Measurements from ENCODE around the gene GPRIN3. TPM values are rescaled to one million over a fixed set of nuclear protein-coding genes. Genes with fewer than 3 reads are reported as not detected.

The GPRIN3 gene
- polyA plus RNA-seq (ENCODE audit: insufficient read length in 4 of 4): 1 to 10 TPM; 6.6 to 8.7 (median 7.7) TPM

DNA sequence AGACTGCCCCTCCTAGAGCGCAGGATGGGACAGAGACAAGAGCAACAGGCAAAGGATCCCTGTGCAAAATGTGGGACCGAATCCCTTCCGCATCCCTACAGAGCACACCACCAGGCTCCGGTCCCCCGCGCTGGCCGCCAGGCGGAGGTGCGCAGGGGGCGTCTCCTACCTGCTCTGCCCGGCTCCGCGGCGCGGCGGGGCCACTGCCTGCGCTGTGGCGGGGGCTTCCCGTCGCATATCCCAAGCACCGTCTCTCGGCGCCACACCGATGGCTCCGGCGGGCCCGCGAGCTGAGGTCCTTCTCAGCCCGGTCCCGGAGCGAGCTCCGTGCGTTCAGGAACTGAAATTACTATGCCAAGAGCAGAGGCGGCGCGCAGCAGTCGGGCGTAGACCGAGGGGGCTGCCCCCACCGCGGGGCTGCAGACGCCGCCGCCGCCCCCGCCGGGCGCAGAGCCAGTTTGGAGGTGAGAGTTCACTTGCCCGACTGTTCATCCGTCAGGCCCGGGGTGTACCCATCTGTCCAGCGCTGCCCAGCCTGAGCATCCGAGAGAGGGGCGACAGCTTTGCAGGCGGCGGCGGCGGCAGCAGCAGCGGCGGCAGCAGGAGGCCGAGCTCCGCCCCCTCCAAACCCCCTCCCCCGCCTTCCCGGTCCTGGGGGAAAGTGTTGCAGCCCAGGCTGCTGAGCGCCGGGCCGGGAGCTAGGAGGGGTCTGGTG, at the start of gene GPRIN3:
TSS of gene GPRIN3 (minus strand) at position 355 of the 715 bp plus-strand sequence. CDS start 57,690 bp downstream, outside the sequence.
- peak in 1 of 4 donors; percentile 48 for DNase-seq (ENCODE audit: low read depth in 4 of 4, low spot score in 3 of 4)

DNA sequence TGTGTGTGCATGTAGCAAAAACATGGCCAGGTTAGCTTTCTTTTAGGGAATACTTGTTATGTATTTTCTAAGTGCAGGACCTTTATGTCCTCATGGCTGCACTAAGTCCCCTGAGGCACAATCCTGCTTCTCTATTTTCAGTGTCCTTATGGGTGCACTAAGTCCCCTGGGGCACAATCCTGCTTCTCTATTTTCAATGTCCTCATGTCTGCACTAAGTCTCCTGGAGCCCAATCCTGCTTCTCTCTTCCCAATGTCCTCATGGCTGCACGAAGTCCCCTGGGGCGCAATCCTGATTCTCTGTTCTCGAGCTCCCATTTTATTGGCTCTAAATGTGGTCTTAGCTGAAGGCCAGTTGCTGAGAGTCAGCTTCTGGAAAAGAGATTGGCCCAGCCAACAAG, 49.7 kb upstream of the GPRIN3 start:
- DNase-seq (ENCODE audit: low read depth in 4 of 4, low spot score in 3 of 4): no peak

DNA sequence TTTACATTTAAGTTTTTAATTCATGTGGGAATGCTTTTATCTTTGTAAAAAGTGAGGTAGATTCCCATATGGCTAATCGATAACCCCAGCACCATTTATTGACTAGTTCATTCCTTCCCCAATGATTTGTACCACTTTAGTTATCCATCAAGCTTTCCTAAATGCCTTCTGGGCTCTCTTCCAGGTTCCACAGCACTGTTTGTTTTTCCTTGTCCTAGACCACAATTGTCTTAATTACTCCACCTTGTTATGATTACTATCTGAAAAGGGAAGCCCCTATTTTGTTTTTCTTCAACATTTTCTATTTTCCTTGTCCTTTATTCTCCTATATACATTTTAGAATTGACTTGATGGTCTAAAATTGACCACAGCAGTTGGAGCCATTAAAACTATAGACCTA, 48.5 kb upstream of the GPRIN3 start:
- DNase-seq (ENCODE audit: low read depth in 4 of 4, low spot score in 3 of 4): no peak

DNA sequence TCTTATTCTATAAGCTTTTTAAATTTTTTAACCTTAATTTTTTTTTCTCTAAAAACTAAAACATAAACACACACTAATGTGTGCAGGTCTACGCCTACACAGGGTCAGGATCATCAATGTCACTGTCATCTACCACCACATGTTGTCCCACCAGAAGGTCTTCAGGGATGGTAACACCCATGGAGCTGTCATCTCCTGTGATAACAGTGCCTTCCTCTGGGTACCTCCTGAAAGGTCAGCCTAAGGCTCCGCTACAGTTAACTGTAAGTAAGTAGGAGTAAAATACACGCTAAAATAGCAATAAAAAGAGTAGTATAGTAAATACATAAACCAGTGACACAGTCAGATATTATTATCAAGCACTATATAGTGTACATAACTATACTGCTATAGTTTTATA, 45.9 kb upstream of the GPRIN3 start:
- DNase-seq (ENCODE audit: low read depth in 4 of 4, low spot score in 3 of 4): no peak

DNA sequence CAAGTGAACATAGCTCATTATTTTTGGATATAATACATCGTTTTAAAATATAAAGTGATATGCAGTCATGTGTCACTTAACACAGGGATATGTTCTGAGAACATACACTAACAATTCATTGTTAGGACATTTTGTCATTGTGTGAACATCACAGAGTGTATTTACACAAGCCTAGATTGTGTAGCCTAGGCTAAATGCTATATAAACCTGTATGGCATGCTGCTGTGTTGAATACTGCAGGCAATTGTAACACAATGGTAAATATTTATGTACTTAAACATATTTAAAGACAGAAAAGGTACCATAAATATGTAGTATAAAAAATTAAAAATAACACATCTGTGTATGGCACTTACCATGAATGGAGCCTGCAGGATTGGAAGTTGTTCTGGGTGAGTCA, 44.9 kb upstream of the GPRIN3 start:
- DNase-seq (ENCODE audit: low read depth in 4 of 4, low spot score in 3 of 4): no peak

DNA sequence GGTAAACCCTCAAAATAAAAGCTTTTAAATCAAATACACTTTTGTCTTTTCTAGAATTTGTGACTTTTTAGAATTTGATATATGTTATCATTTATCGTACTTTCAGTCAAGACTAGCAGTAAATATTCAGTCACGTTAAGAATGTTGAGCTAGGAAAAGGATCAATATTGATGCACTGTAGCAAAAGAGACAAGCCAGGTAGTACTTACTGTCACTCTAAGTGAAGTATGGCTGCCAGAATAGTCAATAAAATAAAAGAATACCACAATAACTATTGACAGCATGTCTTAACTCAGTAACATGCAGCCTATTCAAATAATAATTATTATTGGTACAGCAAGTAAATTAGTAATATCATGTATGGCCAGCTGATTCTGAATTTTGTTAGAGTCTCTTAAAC, 43.6 kb upstream of the GPRIN3 start:
- no peak for DNase-seq (ENCODE audit: low read depth in 4 of 4, low spot score in 3 of 4)

DNA sequence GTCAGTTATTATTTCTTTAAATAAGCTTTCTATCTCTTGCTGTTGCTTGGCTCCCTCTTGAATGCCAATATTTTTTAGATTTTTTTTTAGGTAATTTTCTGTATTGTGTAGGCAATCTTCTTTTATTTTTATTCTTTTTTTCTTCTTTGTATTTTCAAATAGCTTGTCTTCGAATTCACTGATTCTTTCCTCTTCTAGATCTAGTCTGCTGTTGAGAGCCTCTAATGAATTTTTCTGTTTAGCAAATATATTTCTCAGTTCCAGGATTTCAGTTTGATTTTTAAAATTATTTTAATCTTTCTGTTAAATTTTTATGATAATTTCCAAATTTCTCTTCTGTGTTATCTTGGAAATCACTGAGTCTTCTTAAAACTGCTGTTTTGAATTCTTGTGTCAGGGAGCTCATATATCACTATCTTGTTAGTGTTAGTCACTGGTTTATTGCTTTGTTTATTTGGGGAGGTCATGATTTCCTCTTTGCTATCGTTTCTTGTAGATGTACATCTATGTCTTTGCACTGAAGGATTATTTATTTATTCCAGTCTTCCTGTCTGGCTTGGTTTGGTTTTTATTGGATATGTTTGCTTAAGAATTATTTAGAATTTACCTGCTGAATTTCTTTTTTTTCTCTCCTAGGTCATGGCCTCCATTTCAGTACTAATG, 39.9 kb upstream of the GPRIN3 start:
- no peak for DNase-seq (ENCODE audit: low read depth in 4 of 4, low spot score in 3 of 4)

DNA sequence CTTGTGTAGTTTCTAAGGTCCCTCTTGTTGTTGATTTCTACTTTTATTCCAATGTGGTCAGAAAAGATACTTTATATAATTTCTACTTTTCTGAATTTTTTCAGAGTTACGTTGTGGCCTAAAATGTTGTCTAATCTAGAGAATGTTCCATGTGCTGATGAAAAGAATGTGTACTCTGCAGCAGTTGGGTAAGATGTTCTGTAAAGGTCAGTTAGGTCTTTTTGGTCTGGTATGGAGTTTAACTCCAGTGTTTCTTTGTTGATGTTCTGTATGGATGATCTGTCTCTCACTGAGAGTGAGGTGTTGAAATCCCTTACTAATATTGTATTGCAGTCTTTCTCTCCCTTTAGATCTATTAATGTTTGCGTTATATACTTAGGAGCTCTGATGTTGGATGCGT, 37.0 kb upstream of the GPRIN3 start:
- DNase-seq (ENCODE audit: low read depth in 4 of 4, low spot score in 3 of 4): no peak

DNA sequence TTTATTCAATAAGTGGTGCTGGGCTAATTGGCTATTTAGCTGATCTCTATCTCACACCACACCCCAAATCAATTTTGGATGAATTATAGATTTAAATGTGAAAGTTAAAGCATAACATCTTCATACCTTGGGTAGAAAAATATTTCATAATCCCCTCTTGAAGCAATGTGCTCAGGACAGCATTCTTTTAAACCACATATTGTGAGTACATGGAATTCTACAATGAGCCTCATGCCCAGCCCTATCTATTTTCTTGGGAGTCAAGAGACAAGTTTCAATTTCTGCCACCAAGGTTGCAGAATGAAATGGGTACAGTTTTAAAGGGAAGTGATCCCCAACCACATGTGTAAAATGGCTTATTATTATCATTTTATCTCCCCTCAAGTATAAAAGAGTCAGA, 30.6 kb upstream of the GPRIN3 start:
- no peak for DNase-seq (ENCODE audit: low read depth in 4 of 4, low spot score in 3 of 4)

DNA sequence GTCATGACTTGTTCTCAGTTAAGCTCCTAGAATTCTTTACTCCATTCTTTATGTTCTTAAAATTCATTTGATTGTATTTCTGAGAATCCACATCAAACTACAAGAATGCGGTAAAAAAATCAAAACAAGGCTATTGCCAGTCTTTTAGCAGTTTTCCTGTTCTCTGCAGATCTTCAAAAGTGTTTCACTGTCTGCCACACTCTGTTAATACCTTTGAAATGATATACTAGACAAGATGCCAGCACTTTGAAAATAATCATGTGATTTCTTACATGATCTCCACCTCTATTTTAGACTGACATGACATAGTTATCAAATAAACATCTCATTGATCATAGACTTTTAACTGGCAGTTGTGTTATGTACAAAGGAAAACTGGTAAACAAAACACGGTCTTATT, 30.1 kb upstream of the GPRIN3 start:
- no peak for DNase-seq (ENCODE audit: low read depth in 4 of 4, low spot score in 3 of 4)

DNA sequence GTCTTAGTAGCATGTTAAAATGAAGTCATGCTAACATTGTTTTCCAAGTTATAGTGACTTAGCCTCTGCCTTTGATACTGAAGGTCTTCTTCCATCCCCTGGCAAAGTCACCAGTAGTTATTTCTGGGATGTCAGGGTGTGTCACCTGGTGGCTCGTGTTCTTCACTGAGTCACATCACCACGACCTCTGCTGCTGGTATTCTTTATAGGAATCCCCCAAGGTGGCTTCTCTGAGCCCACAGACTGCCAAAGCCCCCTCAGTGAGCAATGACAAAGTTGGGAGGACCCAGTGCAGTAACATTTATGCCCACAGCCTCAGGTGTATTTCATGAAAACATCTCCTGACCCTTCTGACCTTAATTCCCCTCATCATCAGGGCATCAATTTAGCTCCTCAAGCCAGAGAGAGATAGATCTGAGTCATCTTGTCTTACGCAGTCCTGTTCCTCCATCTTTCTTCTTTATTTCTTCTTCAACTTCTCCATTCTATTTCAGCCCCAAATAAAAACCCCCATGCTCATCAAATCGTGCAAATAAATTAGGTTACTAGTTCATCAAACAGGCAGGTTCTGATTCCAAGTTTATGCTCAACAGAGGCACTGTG, 29.3 kb upstream of the GPRIN3 start:
- no peak for DNase-seq (ENCODE audit: low read depth in 4 of 4, low spot score in 3 of 4)

DNA sequence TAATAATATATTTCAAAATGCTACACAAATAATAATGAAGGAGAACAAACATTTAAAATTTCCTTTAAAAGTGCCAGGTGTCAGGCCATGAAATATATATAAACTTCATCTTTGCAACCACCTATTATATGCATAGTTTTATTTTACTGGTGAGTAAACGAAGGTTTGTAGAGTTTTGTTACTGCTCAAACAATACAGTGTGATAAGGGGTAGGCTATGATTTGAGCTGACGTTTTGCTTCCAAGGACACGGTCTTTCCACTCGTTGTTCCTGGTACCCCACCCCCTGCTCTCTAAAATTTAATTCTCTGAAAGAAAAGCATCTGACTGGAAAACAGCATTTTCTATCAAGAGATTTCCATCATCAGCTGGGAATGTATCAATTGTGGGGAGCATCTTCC, 27.2 kb upstream of the GPRIN3 start:
- DNase-seq (ENCODE audit: low read depth in 4 of 4, low spot score in 3 of 4): no peak

DNA sequence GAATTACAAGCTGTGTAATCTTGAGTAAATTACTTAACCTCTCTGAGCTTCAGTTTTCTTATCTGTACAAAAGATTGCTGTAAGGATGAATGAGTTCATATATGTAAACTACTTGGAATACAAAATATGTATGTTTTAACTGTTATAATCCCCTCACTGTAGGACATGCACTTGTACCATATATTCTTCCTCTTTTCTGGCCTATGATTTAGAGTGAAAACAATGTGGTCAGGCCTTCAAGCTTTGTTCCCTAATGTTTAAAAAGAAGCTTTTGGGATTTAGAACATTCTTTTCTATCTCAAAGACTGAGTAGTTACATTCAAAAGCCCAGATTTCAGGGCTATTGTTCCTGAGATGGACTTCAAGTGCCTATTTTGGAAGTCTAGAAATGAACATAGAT, 26.7 kb upstream of the GPRIN3 start:
- no peak for DNase-seq (ENCODE audit: low read depth in 4 of 4, low spot score in 3 of 4)

DNA sequence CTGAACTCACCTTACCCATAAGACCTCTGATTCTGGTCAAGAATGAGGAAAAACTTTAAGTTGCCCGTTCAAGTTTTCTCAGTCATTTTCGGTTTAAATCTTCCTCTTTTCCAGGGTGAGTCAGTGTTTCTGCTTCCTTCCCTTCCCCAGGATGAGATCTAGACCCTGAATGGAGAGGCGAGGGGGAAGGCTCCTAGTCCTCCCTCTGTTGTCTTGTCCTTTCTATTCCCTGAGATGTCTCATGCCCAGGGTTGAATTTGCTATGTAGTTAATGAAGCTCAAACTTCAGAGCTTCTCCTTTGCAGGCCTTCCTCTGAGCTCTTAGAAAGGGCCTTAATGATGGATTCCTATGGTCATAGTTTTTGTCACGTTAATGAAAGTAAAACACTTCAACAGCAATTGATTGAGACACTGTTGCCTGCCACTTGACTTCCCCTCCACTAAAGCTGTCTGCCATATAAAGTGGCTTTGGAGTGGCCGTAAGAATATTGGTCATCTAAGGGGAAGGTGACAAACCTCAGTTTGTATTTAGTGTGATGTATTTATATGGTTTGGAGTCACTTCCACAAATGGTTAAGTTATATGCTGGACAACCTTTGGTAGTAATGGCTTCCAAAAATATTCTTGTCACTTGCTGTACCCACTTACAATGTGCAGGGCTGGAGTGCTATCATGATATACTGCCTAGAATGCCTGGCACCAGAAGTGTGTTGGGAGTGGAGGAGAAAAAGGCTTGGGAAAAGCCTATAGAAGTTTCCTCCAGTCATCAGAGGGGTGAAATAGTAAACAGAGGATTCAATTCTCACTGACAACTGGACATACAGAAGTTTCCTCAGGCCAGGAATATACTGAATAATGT, 24.3 kb upstream of the GPRIN3 start:
- no peak for DNase-seq (ENCODE audit: low read depth in 4 of 4, low spot score in 3 of 4)

DNA sequence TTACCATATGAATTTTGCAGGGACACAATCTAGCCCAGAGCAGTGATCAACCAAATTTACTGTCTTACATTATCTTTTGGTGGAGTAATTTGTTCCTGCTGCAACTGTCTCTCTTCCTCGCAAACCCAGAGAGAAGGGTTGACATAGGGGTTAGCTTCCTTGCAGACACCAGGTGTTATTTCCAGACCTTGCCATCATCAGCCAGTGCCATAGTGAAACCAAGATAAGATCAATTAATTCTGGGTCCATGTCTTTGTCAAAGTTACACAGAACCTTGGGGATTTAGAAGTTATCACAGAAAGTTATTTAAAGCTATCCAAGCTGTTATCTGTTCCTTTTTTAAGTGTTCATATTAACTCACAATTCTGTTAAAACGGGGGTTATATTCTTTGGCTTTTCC, 23.6 kb upstream of the GPRIN3 start:
- DNase-seq (ENCODE audit: low read depth in 4 of 4, low spot score in 3 of 4): no peak

DNA sequence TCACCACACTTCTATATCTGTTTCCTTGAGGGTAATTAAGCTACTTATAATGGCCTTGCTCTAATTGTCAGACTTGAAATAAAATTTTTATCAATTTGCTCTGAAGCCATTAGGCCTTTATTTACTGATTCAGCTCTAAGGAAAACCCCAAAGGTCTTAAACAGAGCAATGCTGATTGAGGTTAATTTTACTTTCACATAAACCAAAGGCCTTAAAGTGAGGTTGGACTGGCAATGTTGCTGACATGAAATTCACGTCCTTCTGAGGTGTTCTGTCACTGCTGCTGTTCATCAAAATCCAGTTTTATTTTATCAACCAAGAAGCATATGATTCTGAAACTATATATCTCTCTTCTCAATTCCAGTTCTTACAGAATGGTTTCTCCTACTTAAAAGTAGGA, 21.7 kb upstream of the GPRIN3 start:
- DNase-seq (ENCODE audit: low read depth in 4 of 4, low spot score in 3 of 4): no peak

DNA sequence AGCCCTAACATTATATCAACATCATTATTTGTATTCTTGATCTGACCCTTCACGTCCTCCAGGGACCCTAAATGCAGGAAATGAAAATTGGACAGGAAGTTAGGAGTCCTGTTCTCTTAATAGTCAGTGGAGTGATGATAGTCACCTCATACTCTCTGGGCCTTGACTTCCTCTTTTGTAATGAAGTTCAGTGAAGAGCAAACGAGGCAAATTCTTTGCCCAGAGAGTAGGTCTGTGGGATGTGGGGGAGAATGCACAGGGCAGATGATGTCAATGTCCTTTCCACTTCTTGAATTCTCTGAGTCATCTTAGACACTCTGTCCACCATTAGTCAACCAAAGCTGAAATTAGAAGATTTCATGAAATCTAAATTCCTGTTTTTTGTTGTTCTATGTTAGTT, 17.1 kb upstream of the GPRIN3 start:
- no peak for DNase-seq (ENCODE audit: low read depth in 4 of 4, low spot score in 3 of 4)

DNA sequence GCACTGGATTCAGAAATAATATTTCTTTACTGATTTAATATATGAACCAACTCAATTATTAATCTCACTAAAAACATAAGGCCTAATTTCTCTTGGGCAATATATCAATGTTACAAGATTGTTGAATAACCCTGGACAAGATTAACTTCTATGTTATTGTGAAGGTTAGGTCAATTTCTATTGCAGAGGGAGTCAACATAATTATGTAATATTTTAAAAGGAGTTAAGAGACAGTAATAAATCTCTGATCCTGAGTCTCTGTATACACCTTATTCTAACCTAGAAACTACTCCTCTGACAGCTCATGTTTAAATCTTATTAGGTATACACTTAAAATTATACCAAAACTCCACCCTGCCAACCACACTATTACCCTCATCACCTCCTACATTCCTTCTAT, 15.1 kb upstream of the GPRIN3 start:
- no peak for DNase-seq (ENCODE audit: low read depth in 4 of 4, low spot score in 3 of 4)

DNA sequence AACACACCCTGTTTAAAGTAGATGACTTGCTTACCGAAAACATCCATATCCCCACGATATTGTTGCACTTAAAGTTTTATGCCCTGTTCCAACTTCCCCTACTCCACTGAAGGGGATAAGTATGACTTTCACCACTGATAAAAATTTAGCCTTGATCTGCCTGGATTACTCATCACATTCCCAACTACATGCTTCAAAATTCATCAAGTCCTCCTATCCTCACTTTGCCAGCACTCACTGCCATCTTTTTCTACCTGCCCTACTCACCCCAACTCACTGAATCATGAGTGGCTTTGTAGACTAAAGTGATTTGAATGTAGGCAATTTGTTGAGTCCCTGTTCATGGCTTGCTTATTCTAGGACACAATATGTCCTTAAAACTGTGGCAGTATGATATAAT, 12.2 kb upstream of the GPRIN3 start:
- no peak for DNase-seq (ENCODE audit: low read depth in 4 of 4, low spot score in 3 of 4)

DNA sequence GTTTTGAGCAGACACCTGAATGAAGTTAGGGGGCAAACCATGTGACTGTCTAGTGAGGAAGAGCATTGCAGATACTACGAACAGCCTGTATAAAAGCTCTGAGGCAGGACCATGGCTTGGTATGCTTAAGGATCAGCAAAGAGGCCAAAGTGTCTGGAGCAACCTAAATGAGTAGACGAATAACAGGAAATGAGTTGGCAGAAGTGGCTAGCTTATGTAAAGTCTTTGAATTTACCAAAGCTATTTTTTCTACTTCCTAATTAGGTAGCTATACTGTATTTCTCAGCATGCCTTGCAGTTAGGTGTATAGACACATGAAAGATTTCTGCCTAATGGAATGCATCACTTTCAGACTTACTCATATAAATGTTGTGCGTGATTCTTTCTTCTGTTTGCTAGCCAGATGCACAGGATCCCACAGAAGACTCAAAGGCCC, 9.3 kb upstream of the GPRIN3 start:
- no peak for DNase-seq (ENCODE audit: low read depth in 4 of 4, low spot score in 3 of 4)

DNA sequence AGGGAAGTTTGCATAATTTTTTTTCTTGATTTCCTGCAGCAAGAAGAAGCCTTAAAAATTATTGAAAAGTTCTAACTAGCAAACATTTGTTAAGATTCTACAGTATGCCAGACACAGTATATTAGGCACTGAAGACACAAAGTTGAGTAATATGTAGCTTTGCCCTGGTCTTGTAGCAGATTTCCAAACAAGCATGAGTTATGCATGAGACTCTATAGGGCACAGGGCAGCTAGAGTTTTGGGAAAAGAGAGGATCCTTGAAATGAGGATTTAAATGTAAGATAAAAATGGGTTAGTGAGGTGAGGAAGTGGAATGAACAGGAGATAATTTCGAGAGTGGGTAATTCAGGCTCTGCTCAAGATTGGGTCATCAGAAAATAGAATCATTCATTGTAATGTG, 8.6 kb upstream of the GPRIN3 start:
- no peak for DNase-seq (ENCODE audit: low read depth in 4 of 4, low spot score in 3 of 4)
